Body of pancreas (tissue), 4 donors: Measurements from ENCODE around the gene MCM8. TPM values are rescaled to one million over a fixed set of nuclear protein-coding genes. Genes with fewer than 3 reads are reported as not detected.
A peak's percentile ranks its signal among the peaks of the same experiment; 100 is the strongest.

Experiments used
- ATAC-seq: fragments of 150-250 bp; one replicate; pipeline ENCODE4 v1.9.1; 2016
- DNase-seq, 4 donors: peaks; one replicate each; pipeline ENCODE4 v3.0.0-alpha.2; 2019
- H3K27ac ChIP-seq, 4 donors: fragments of 200-600 bp; sonication (generic); 1 replicate in 3 of 4; 2 replicates in 1 of 4; pipeline versions ENCODE4 v1.5.1 to v1.6.1; 2016 to 2019; ENCODE audit warnings: mild to moderate bottlenecking in 1 of 4, mixed read lengths in 1 of 4, moderate library complexity in 1 of 4
- H3K27me3 ChIP-seq, 2 donors: fragments of 200-600 bp; sonication (generic); one replicate each; pipeline ENCODE4 v1.6.0; 2016; ENCODE audit warnings: mild to moderate bottlenecking in 1 of 2
- H3K36me3 ChIP-seq, 2 donors: fragments of 200-600 bp; sonication (generic); replicated peaks in 1 of 2; 2 replicates each; pipeline ENCODE4 v1.5.1; 2016; ENCODE audit warnings: low read depth in 2 of 2; ENCODE audit not compliant: insufficient read depth in 1 of 2
- H3K4me1 ChIP-seq: fragments of 200-600 bp; sonication (generic); one replicate; pipeline ENCODE4 v1.6.0; 2016
- H3K4me3 ChIP-seq, 2 donors: fragments of 200-600 bp; sonication (generic); 1 replicate in 1 of 2; 2 replicates in 1 of 2; pipeline ENCODE4 v1.5.1; 2016 to 2019
- H3K9me3 ChIP-seq, 3 donors: fragments of 200-600 bp; sonication (generic); 1 replicate in 2 of 3; 2 replicates in 1 of 3; pipeline ENCODE4 v1.5.1; 2016
- POLR2A ChIP-seq, 3 donors: fragments of 450-650 bp; IDR thresholded peaks; one replicate each; pipeline ENCODE4 v1.6.1; 2016; ENCODE audit warnings: antibody characterized with exemption in 3 of 3, mild to moderate bottlenecking in 2 of 3
- WGBS, 2 donors: methylation state at CpG; one replicate each; pipeline ENCODE4 v1.1.5; 2017; 5-methylcytosine and 5-hydroxymethylcytosine counted together
- intact Hi-C: fragments of 100-400 bp; cut with DNase I; formaldehyde crosslinking; loops from one replicate; pipeline ENCODE4 v1.15.1; 2023
- total RNA-seq, 2 donors: library from RNA; depleted of rRNA; stranded (reverse); fragments of >200 nt; gene quantifications; one replicate each; pipeline ENCODE4 v1.1.0, GENCODE V29; 2016
- TF ChIP-seq, protein P1 (sequence below), 7 experiments: fragments of 450-650 bp in 4 of 7; fragments of 200-600 bp in 3 of 7; sonication (generic) in 3 of 7; IDR thresholded peaks; one replicate each; pipeline ENCODE4 v1.5.1; 2016 to 2019; ENCODE audit warnings: antibody characterized with exemption in 7 of 7

Gene MCM8
- total RNA-seq, 2 donors from 2014 or later: 2.6 to 3.6 TPM

DNA sequence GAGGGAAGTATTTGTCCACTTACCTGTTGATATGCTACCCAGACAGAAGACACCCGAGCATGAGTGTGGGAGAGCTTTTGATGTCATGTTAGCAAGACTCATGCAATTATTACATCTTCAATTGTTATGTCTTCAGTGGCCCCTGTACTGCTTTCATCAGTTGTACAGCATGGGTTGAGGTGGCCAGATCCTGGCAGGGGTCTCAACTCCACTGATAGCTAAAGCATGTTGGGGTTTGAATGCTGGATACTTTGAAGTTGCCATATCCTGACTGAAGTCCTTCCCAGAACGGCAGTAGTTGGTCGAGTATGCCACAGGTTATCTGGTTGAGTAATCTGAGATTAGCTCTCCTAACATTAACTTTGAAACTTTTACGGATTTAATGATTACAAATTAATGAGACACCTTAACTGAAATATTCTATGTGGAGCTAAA is 56.7 kb downstream of the MCM8 start:
- WGBS, 2 donors: 3 to 4% methylated on average over 4 of the region's 4 CpGs
- DNase-seq: no peak
- peak overlapping the region in 1 of 2 donors; percentile 92 for H3K4me3 ChIP-seq
- H3K9me3 ChIP-seq: no peaks in the 10 kb centered on the region
- H3K27ac ChIP-seq: peak overlapping the region in 3 of 4 donors; percentile 88 to 92 (median 91)
- TF ChIP-seq, protein P1, sequence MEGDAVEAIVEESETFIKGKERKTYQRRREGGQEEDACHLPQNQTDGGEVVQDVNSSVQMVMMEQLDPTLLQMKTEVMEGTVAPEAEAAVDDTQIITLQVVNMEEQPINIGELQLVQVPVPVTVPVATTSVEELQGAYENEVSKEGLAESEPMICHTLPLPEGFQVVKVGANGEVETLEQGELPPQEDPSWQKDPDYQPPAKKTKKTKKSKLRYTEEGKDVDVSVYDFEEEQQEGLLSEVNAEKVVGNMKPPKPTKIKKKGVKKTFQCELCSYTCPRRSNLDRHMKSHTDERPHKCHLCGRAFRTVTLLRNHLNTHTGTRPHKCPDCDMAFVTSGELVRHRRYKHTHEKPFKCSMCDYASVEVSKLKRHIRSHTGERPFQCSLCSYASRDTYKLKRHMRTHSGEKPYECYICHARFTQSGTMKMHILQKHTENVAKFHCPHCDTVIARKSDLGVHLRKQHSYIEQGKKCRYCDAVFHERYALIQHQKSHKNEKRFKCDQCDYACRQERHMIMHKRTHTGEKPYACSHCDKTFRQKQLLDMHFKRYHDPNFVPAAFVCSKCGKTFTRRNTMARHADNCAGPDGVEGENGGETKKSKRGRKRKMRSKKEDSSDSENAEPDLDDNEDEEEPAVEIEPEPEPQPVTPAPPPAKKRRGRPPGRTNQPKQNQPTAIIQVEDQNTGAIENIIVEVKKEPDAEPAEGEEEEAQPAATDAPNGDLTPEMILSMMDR (IDR thresholded peaks at IDR 0.05): no peak
- peaks cover 21% of the 10 kb centered on the region for H3K4me1 ChIP-seq
- H3K27me3 ChIP-seq: no peaks in the 10 kb centered on the region
- H3K36me3 ChIP-seq: peaks cover 0 to 10% of the 10 kb centered on the region in 2 donors
- no peak for ATAC-seq
- intact Hi-C loops: no loop called here

DNA sequence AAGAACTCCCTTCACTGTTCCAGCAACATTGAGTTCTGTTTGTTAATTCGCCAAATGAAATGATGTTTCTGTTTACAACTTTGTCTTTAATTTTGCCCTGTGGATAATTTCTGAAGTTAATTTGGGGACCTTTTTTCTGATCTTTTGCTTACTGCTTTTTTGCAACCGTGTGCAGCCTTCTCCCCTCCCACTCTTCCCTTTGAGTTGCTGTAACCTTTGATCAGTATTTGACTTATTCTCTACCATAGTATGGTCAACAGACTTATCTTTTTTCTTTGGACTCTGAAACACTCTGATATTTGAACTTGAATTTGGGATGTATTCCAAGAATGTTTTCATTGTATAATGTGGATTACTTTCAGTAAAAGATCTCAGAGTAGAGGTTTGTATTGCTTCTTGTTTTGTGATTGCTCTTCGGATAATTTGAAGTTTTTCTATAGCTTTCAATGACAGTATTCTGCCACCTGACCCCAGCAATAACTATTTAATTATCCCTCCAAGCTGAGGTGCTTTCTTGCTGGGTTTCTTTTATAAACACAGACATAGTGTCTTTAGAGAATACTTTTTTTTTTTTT is 57.2 kb downstream of the MCM8 start:
- H3K36me3 ChIP-seq: peaks cover 0 to 10% of the 10 kb centered on the region in 2 donors
- H3K27me3 ChIP-seq: no peaks in the 10 kb centered on the region
- H3K4me1 ChIP-seq: peaks cover 21% of the 10 kb centered on the region
- no peaks in the 10 kb centered on the region for H3K9me3 ChIP-seq
- intact Hi-C loops: no loop called here
- DNase-seq (peak in 2 of 4 donors; percentile 8 to 18), ATAC-seq (peak; percentile 19)
- peak in 2 of 3 donors; percentile 44 to 49 for TF ChIP-seq POLR2A (IDR thresholded peaks at IDR 0.05)
- TF ChIP-seq, protein P1 (IDR thresholded peaks at IDR 0.05): no peak
- peak overlapping the region in 3 of 4 donors; percentile 88 to 92 (median 91) for H3K27ac ChIP-seq
- no peak overlapping the region for H3K4me3 ChIP-seq
- WGBS, 2 donors: 15 to 19% methylated on average over 3 of the region's 3 CpGs

DNA sequence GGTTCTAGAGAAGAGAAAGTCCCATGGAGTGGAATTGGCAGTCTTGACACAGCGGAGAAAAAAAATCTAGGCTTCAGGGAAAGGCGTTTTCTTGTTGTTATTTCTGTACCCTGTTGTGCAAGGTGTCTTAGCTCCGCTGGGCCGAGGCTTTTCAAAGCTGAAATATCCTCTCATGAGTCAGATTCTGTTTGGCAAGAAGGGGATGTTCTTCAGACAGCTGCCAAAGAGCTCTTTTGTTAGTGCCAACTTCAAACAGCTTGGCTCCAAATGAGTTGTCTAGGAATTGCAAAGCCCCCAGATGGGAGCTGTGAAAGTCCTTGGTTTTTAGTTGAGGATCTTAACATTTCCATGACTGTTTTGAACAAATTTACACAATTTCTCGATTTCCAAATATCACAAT is 57.8 kb downstream of the MCM8 start:
- TF ChIP-seq, protein P1 (IDR thresholded peaks at IDR 0.05): no peak
- TF ChIP-seq POLR2A (IDR thresholded peaks at IDR 0.05): no peak
- ATAC-seq (no peak), DNase-seq (peak; percentile 46 to 74 (median 60))
- H3K27ac ChIP-seq: peak overlapping the region in 3 of 4 donors; percentile 88 to 92 (median 91)
- no peak overlapping the region for H3K4me3 ChIP-seq
- intact Hi-C loops: no loop called here
- no peaks in the 10 kb centered on the region for H3K9me3 ChIP-seq
- H3K27me3 ChIP-seq: no peaks in the 10 kb centered on the region
- peaks cover 0 to 13% of the 10 kb centered on the region in 2 donors for H3K36me3 ChIP-seq
- H3K4me1 ChIP-seq: peaks cover 21% of the 10 kb centered on the region
- WGBS, 2 donors: 17% methylated on average over 5 of the region's 5 CpGs

DNA sequence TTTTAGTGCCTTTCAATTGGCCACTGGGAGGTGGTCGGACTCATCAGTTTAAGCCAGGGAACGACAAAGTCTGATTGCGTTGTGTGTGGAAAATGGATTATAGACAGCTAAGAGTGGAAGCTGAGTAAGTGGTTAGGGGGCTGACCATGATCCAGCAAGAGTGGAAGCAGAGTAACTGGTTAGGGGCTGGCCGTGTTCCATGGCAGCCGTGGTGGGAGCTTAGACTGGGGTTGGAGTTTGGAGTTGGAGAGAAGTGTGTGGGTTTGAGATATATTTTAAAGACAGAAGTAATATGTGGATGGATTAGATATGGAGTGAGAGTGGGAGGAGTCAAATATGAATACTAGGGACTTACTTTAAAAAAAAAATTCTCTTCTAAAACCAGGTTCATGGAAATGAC is 61.7 kb downstream of the MCM8 start:
- DNase-seq: no peak
- ATAC-seq: no peak
- TF ChIP-seq, protein P1 (IDR thresholded peaks at IDR 0.05): no peak
- TF ChIP-seq POLR2A (IDR thresholded peaks at IDR 0.05): no peak
- Histone ChIP-seq H3K4me3 (no peak overlapping the region), H3K4me1 (peaks cover 16% of the 10 kb centered on the region), H3K9me3 (no peaks in the 10 kb centered on the region), H3K27me3 (no peaks in the 10 kb centered on the region), H3K27ac (no peak overlapping the region), H3K36me3 (peaks cover 0 to 15% of the 10 kb centered on the region in 2 donors)
- intact Hi-C loops: no loop called here
- 93 to 95% methylated on average over 5 of the region's 5 CpGs for WGBS, 2 donors

DNA sequence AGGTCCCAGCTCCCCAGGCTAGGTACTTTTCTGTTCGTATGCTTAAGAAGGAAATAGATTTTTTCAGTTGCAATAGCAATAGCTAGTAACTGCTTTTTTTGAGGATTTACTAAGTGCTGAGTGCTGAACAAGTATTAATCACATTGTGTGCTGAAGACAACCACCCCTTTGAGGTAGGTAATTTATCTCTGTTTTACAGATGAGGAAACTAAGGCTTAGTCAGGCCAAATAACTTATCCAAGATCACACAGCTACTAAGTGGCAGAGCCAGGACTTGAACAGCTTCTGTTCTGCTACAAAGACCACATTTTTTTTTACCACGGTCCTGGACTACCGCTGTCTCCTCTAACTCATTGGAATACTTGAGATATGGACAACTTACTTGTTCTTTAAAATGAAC is 63.6 kb downstream of the MCM8 start:
- Histone ChIP-seq H3K27me3 (no peaks in the 10 kb centered on the region), H3K9me3 (no peaks in the 10 kb centered on the region), H3K36me3 (peaks cover 0 to 15% of the 10 kb centered on the region in 2 donors), H3K4me3 (no peak overlapping the region), H3K27ac (no peak overlapping the region), H3K4me1 (peaks cover under 1% of the 10 kb centered on the region)
- DNase-seq: no peak
- TF ChIP-seq, protein P1 (IDR thresholded peaks at IDR 0.05): no peak
- TF ChIP-seq POLR2A (IDR thresholded peaks at IDR 0.05): no peak
- no peak for ATAC-seq
- WGBS, 2 donors: 78 to 85% methylated on average over 3 of the region's 3 CpGs
- intact Hi-C loops: no loop called here
